NOMO-1 treated with DMSO at 0.1 percent for 48 hours (cell line): ENCODE data around the gene PLP1.
"Not testable (repeated sequence)": the region's sequence is repeated elsewhere in the genome, so short reads cannot be mapped to it uniquely, and the experiment has no call there.

ENCODE experiments used
- DNase-seq: peaks from one replicate; lab custom pipeline; 2025; ENCODE audit not compliant: unreplicated experiment; lab: John Stamatoyannopoulos, UW

The PLP1 gene, protein sequence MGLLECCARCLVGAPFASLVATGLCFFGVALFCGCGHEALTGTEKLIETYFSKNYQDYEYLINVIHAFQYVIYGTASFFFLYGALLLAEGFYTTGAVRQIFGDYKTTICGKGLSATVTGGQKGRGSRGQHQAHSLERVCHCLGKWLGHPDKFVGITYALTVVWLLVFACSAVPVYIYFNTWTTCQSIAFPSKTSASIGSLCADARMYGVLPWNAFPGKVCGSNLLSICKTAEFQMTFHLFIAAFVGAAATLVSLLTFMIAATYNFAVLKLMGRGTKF

DNA sequence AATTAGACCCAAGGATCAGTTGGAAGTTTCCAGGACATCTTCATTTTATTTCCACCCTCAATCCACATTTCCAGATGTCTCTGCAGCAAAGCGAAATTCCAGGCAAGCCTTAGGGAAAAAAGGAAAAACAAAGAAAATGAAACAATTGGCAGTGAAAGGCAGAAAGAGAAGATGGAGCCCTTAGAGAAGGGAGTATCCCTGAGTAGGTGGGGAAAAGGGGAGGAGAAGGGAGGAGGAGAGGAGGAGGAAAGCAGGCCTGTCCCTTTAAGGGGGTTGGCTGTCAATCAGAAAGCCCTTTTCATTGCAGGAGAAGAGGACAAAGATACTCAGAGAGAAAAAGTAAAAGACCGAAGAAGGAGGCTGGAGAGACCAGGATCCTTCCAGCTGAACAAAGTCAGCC lies at the start of gene PLP1:
Gene PLP1 (plus strand): TSS at position 295 of the 400 bp plus-strand sequence. CDS start 156 bp downstream, outside the sequence.
- no peak for DNase-seq

DNA sequence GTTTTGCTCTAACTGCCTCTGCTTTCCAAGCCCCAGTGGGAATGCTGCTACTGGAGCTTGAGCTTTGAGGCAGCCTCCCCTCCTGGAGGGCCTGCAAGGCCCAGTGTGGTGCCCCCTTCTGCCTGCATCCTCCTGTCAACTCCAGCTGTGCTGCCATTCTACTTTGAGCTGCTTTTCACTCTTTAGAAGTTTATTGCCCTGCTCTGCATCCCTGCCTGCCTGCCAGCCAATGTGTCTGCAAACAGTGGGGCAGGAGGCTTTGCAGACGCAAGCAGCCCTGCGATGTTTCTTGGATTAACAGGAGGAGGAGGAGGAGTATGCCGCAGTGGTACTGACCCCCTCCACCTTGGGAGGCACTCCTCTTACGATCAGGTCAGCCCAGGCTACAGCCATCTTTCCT lies 49.5 kb upstream of the PLP1 start:
- no peak for DNase-seq

DNA sequence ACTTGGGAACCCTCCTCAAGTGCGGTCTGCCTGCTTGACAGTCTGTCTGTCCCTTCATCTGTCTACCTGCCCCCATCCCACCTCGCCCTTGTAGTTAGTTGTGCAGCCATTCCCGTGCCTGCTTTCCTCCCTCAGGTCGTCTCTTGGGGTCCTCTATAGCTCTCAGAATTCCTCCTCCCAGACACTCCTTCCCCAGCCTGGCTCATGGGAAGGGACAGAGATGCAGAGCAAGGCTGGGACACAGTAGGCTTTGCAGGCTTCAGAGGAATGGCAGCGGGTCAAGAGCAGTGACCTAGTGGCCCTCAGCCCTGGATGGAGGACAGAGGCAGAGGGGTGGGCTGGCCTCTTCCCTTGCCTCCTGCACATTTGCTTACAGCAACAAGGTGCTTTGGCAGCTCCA lies 47.6 kb upstream of the PLP1 start:
- no peak for DNase-seq

DNA sequence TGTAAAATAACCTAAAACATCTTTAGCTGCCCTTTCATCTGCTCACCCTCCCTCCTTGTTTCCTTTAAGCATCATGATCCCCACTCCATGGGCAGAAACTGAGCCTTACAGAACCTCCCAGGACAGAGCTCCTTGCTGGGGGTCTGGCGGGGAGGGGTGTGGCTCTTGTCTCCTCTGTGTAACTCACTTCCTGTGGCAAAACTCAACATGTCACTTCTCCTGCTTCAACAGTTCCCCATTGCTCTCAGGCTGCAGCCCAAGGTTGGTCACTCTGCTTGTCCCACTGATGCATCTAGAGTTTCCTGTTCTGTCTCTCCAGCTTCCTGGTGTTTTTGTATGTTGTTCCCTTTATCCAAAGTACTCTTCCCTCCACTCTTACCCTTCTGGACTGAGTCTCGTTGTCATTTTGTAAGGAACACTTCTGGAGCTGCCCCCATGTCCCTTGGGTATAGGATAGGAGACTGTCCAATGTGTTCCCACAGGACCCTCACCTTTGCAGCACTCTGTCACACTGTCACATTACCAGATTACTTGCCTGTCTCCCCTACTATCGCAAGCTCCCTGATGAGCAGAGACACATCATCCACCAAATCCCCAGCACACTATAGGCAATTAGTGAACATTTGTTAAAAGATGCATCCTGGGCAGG lies 46.4 kb upstream of the PLP1 start:
- peak; percentile 56 for DNase-seq

DNA sequence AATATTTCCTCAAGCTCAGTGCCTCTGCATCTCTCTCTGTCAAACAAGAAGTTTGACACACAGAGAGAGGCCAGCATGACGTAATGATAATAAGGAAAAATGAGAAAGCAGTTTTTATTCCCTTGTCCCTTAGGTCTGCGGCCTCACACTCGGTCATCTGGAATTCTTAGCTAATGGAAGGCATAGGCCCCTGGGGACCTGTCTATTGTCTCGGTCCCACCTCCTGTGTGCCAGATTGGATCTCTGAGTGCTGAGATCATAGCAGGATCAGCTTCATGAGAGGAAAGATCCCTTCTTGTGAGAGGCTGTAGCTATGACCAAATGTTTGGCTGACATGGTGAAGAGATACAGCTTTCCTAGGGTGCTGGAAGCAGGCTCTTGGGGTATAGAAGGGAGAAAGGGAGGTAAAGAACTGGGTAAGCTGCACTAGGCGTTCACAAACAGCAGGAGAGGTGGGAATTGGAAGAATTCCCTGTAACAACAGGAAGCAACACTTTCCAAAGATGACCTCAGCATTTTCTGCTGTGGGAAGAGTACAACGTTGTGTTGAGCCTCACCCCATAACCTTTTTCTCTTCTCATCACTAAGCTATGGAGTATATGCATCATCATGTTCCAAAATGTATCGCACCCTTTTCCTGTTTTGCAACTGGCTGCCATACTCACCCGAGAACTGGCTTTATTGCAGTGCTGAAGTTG lies 45.7 kb upstream of the PLP1 start:
- peak; percentile 1 for DNase-seq

DNA sequence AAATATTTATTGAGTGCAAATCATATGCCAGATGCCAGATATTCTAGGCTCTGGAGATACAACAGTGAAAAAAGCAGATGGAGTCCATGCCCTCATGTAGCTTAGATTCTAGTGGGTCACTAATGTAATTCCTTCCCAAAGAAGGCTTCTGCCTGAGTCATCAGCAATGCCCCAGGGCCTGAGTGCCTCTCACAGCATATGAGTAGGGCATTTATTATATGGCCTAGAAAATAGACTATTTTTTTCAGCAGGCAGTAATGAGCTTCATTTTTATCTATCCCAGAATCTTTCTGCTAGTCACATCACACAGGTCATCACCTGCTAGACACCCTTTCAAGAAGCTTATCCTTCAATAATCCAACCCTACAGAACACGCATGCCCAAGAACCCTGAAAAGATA lies 43.6 kb upstream of the PLP1 start:
- no peak for DNase-seq

DNA sequence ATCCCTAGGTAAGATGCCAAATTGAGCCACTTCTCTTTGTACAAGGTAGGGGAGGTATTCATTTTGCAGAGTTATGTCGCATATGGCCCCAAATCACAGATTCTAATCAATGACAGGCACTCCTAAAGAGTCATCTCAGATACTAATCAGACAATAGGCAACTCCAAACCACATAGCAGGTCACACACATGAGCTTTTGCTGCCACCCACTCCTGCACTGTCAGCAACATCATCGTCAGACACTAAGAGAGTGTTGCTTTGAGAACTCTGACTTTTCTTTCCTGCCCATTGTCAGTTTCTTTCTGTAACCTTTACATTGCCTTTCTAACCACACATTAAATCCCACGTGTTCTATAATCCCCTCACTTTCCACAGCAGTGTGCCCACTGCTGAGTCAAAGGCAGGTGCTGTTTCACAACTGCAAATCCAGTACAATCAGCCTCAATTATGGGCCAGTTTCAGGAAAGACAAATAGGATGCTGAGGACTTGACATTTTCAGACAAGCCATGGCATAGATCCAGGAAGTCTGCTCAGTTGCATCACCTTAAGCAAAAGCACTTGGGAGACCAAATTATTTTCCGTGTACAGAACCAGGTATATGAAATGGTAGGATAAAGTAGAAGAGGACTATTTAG lies 42.4 kb upstream of the PLP1 start:
- DNase-seq: no peak

DNA sequence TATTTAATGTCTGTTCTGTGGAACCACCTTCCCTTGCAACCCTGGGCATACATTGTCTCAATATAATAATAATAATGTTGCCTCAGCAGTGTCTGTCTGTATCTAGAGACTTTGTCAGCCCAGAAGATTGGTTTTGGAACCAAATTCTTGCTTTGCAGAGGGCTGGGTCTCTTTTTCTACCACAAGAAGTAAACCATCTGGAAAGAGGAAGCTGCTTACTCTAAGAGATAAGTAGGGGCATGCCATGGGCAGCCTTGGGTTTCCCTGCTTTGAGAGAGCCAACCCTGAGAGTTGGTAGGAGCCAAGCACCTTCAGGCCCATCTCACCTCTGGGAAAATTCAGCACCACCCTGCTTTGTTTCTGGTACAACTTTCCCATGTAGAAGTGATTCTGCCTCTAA lies 38.9 kb upstream of the PLP1 start:
- DNase-seq: no peak

DNA sequence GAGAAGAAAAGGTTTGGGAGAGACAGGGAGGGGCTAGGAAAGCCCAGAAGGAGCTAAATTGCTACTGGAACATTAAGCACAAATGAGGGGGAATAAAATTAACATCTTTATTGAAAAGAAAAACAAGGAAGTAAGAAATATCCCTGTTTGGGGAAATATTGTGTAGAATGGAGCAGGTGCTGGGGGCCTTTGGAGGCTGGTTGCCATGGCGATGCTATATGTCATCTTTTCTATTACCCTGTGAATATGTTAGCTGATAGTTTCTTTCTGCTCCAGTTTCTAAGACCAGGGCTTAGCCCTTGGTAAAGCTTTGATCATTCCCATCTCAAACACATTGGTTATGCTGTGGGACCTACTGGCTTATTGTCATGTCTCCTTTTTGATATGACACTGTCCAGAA lies 37.2 kb upstream of the PLP1 start:
- no peak for DNase-seq

DNA sequence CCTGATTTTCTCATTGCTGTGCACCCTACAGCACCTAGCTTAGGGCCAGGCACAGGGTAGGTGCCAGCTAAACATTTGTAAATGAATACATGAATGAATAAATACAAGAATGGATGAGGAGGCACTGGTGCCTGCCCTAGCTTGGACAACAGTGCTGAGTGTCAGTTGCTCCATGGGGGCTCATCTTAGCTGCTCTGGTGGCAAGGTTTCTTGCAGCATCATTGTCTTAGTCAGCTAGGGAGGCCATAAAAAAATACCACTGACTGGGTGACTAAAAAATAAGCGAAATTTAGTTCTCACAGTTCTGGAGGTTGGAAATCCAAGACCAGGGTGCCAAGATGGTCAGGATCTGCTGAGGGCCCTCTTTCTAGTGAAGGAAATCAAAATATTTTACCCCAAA lies 34.8 kb upstream of the PLP1 start:
- DNase-seq: no peak

DNA sequence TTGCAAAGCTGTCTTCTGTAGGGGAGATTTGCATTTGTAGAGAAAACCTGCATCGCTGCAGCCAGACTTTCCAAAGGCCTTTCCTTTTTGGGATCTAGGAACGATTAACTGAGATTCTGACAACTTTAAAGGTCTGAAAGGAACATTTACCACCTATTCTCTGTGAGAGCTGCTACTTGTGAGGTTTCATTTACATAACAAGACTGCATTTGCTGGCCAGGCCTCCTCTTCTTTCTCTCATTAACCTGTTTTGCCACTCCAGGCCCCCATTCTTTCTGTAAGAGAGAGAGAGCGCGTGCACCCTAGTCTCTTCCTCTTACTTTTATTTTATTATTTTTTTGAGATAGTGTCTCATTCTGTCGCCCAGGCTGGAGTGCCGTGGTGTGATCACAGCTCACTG lies 34.3 kb upstream of the PLP1 start:
- DNase-seq: no peak

DNA sequence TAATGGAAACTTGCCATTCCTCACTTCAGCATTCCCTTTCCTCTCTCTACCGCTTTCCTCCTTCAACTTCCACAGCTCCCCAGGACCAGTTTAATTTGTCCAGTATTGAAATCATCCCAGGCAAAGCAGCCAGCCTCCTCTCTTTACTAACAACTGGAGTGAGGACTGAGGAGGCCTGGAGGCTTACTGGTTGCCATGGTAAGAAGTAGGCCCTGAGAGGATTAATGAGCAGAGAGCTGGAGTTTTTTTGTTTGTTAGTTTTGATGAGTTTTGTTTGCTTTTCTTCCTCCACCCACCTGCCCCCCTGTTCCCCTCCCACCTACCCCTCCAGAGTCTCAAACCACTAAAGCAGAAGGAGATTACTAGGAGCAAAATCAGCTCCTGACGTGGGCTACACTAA lies 29.5 kb upstream of the PLP1 start:
- no peak for DNase-seq

DNA sequence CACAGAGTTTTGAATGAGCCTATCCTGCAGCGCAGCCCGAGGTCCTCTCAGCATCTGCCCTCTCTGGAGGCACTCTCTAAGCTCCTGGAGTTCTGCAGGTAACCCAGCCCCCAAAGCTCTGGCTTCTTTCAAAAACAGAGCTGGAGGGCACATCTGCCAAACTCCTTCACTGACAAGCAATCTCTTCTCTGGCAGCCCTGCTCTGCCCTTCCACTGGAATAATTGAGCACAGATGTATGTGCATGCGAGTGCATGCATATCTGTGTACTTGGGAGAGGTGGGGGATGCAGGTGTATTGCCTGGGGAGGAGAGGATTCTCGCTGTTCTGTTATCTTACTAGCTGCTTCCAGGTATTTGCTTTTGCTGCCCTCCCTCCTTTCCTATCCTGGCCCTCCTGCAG lies 22.2 kb upstream of the PLP1 start:
- no peak for DNase-seq

DNA sequence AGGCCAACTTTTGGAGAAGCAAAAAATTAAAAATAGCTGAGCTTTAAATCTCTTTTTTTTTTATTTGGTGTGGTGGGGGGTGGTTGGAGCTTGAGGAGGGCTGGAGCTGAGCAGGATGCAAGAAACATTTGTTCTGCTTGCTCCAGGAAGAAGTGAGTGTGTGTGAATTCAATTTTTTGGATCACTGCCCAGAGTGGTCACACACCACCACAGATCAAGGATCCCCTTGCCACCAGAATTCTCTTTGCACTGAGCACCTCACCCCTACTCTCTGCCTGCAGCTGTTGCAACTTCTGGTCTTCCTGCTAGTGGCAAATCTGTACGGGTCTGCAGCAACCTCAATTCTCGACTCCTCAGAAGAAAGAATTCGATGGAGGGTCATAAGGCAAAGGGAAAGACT lies 19.9 kb upstream of the PLP1 start:
- no peak for DNase-seq

DNA sequence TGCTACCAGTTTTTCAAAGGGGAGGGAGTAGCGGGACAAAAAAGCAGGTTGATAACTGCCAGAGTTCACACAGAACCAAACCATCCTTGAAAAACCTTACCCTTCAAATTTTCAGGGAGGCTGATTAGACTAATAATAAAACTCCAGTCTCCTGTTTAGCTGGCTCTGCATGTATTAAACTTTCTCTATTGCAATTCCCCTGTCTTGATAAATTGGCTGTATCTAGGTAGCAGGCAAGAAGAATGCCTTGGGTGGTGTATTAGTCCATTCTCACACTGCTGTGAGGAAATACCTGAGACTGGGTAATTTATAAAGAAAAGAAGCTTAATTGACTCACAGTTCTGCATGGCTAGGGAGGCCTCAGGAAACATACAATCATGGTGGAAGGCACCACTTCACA lies 18.1 kb upstream of the PLP1 start:
- no peak for DNase-seq

DNA sequence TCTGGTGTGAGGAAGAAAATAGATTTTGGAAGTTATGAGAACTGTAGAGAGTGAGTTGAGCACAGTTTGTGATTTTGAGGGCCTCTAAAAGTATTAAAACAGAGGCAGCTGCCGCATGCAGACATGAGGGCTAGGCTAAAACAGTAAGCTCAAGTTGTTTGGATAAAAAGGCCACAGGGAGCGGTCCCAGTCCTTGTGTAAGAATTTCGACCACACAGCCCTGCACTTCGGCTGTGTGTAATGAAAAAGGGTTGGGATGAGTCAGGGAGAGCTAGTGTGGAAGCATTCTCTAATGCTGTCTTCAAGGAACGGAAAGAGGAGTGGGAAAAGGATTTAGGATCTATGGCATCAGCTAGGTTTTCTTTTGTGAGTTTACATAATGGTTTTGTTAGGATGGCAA lies 13.1 kb upstream of the PLP1 start:
- not testable (repeated sequence) for DNase-seq

DNA sequence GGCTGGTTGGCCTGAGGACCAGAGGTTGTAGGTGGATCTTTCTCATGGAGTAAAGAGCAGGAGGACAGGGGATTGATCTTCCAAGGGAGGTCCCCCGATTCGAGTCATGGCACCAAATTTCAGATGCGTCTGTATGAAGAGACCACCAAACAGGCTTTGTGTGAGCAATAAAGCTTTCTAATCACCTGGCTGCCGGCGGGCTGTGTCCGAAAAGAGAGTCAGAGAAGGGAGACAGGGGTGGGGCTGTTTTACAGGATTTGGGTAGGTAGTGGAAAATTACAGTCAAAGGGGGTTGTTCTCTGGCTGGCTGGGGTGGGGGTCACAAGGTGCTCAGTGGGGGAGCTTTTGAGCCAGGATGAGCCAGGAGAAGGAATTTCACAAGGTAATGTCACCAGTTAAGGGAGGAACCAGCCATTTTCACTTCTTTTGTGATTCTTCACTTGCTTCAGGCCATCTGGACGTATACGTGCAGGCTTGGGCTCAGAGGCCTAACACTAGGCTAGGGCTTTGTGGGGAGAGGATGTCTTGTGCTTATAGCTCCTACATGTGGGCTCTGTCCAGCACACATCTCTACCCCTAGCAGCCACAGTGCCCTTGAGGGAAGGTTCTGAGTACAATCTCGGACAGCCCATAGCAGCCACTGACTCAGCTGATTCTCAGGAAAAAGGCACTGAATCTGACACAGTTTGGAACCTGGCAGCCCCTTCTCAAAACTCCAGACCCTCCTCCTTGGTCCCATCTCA lies 9.7 kb upstream of the PLP1 start:
- not testable (repeated sequence) for DNase-seq

DNA sequence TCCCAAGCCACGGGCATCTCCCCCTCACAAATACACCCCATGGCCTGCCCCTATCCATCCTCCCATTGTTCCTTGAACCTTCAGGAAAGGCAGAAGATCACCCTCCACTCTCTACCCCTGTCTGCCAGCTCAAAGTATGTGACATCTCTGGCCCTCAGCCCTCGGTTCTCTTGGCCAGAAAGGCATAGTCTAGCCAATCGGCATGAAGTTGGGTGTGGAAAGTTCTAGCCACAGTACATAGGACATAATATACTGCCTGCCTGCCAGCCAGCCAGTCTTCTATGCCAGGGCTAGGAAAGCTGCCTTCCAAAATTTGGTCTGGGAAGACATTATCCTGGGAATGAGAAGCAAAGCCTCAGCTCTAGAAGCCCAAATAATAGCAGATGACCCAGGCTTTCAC lies 3.2 kb upstream of the PLP1 start:
- no peak for DNase-seq

DNA sequence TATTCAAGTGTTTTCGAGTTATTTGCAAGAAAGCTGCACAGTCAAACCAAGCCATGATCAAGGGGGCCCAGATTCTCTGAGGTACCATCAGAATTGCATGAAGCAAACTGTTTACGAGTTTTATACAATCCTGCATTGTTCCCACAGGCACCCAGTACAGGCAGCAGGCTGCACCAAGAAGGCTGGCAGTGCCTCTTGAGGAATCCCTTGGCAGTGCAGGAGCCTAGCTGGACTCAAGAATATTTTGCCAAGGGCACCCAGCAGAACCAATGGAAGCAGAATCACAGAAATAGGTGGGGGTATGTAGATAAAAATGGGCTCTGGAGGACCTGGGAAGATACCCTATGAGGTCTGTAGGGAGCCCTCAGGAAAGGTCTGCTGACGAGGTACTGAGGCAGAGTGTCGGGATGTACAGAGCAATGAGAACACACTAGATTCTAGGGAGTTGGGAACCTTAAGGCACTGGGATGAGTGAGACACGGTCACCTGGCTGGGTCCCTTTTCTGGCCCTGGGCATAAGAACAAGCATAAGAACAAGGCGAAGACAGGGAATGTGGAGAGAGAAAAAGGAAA lies 2.5 kb upstream of the PLP1 start:
- DNase-seq: no peak

DNA sequence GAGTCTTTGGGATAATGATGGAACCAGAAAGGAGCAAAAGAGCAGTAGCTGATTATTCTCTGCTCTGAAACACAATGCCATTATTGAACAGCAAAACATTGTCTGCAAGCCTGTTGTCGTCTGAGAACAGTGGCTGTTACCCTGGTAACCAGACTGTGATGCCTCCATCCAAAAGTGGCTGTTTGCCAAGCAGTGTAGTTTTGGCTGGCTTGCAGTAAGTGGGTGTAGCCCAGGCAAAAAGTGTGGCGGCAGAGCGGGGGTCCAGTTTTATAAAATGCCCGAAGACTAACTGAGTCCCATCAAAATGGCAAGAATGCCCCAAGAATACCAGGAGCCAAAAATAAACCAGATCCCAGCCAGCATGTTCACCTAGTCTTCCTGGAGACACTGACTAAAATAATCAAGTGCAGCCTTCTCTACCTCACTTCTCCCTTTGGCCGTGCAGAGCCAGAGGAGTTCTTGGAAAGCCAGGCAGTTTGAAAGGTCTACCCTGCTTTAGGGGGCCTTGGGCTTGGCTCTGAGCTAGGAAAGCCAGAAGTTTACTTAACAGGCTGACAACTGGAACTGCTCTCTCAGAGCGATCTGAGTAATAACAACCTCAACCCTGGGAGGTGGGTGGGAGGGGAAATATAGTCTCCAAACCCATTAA lies 2.6 kb downstream of the PLP1 start:
- no peak for DNase-seq
